CD4-positive, alpha-beta T cell treated with Interleukin-1 beta for 1 hour (primary cell): ENCODE results near the gene SFMBT1.

Experiments used
- DNase-seq, 2 donors: peaks; one replicate each; pipeline ENCODE4 v3.0.0-alpha.2; 2020 to 2022

The SFMBT1 gene

DNA sequence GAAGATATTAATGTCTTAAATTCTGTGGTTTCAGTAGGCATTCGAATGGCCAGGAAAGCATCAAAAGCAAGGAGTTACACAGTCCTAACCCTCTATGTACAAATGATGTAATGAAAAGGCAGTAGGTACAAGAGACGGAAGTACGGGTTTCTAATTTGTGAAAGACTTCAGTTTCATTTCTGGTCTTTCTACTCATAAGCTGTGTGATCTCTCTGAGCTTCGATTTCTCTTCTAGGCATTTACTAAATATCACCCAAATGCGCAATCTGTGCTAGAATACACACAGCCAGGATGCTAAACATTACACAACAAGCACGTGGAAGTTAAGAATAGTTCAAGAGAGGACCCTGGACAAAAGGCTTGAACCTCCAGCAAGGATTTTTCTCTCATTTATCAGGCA, 130.6 kb downstream of the SFMBT1 start:
- DNase-seq: no peak

DNA sequence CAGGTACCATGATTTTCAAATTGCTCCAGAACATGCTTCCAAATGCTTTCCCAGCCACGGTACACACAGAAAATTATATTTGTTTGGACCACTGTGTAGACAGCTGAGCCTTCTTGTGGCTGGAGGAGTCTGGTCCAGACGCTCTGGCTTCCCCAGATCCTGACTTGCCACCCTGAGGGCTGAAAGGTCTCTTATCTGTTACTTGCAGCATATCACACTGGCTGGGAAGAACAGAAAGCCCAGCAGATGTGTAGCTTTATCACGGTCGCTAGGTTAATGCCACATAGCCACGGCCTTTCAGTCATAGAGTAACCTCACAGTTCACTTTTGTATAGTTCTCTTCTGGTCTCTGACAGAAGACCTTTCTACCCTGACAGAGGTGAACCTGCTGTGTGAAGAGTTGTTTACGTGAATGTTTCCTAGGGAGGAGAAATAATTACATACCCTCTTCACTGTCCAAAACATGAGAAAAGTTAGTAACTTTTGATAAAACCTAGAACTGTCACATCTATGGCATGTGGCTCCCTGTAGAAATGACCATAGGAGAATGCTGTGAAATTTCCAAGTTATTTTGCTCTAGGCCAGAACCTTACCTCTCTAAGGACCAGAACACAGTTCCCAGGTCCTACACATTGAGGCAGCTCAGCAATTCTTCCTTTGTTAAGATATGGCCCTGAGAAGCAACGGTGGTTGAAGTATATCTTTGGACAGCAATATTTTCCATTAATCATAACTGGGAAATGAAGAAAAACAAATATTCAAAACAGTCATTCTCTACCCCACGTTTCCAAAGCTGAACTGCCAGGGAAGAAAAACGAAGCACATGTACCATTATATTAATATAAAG, 132.8 kb downstream of the SFMBT1 start:
- DNase-seq: no peak

DNA sequence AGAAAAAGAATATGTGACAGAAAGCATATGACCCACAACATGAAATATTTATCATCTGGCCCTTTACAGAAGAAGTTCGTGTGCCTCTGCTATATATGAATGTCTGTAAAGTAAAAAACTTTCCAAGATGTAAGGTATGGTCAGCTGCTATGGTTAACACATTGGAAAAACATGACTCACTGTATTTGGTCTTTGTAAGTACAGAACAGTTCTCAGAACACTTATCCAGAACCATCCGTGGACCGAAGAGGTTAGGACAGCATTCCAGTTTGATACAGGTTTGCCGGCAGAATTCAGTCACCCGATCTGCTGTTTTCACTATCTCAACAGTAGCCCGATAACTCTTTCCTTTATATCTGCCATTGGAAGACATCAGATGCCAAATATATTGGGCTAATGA, 135.1 kb downstream of the SFMBT1 start:
- DNase-seq: no peak

DNA sequence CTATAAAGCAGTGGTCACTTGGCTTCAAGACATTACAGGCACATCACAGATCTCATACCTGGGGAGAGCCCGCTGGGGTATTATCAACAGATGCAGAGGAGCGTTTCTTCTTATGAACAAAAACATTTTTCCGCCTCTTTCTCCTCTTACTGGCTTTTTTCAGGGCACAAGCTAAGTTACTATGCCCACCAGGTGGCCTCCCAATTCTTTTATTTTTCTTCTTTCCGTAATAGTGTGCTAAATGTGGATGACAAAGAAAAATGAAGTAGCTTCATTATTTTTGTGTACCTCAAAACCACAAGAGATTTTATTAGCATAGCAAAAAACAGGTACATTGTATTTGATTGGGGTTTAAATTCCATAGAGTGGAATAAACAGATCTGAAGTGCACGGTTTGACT, 138.4 kb downstream of the SFMBT1 start:
- DNase-seq: no peak

DNA sequence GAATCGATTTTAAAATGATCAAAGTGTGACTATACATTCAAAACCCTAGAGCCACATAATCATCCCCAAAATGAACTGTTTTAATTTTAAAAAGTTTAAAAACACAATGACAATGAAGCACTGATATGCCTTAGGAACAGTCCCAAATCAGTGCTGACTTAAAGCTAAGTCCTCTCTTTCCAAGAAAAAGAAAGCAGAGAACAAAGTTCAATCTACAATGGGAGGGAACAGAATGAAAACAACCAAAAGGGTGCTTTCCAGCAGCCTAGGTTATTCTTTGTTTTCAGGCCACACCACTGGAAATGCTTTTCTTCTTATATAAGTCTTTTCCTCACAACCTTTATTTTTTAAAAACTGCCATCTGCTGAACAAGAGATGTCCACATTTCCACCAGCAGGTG, 141.3 kb downstream of the SFMBT1 start:
- DNase-seq: no peak

DNA sequence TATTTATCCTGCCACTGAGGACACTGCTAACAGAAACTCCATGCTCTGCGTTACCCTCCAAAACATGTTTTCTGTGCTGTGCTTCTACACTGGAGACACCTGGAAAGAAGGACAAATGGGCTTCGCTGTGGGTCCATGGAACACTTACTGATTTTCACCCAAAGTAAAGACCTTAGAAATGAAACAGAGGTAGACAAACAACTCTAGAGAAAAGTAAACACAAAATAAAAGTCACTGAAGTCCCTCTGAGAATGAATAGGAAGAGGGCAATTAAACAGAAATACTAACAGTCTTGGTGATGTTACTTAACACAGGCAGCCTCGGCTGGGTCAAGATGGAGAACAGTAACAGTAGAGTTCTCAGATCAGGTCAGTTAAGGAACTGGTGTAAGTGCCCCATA, 141.9 kb downstream of the SFMBT1 start:
- no peak for DNase-seq

DNA sequence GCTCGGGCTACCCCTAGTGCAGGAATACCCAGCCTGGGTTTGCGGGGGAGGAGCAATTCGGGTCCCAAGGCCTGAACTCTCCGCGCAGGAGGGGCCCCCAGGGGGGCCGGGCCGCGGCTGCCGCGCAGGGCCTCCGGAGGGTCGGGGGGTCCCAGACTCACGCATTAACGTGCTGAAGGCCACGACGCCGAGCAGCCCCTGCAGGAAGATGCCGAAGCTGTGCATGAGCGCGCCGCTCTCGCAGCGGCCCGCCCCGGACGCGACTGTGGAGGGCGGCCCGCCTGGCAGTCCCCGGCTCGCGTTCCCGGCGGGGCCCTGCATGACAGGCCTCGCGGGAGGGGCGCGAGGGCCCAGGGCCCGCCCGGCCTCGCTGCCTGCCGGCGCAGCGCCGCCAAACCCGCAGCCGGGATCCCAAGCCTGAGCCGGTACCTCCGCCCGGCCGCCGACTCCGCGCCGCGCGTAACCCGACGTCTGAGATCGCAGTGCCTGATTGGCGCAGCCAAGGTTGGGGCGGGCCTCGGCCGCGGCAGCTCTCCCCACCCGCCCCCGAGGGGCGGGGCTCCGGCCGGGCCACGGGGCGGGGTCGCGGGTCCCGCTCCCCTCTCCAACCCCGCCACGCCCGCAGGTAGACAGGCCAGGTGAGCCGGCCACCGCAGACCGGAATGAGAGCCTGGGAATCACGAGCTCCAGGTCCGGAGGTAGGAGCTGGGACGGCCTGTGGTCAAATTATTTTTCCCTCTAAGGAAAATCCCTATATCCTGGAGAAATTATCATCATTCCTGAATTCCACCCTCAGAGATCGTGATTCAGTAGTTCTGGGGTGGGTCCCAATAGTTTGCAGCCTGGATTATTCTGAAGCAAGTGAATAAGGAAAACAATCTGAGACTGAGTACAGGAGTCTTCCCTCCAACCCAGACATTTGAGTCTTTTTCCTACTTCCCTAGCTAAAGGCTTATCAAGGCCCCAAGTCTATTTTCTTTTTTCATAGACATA, 148.4 kb downstream of the SFMBT1 start, which contains the start of gene STIMATE:
STIMATE (minus strand) TSS at position 419 of the 993 bp plus-strand sequence; CDS start at position 321, 98 bp downstream.
- peak; percentile 88 to 90 for DNase-seq

DNA sequence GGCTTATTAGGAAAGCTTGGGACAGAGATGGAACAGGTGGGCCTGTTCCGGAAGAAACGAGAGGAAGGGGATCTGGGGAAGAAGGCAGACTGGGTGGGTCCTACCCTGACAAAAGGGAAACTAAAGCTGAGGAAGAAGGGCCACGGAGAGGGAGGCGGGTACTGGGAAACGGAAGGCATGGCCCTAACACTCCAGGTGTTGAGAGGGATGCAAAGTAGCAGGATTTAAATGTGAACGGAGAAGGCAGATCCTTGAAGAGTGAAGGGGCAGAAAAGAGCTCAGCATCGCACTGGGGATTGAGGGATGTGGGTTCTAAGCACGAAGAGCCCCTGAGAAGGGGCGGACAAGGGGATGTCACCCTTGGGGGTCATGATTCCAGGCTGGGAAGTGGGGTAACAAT, 149.3 kb downstream of the SFMBT1 start:
- no peak for DNase-seq

DNA sequence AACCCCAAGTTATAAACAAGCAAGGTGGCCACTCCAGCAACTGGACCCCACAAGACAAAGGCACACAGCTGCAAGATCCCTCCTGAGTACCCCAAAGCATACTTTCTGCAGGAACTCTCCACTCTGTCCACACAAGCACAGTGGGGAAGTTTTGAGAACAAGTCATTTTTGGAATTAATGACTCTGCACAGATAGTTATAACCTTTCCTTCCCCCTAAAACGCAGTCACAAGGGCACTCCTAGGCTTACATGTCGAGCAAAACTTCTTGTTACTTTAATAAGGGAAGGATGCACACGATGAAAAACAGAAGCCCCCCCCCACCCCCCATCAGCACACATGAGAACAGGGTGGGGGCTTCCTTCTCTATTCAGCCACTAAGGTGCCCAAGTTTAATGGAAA, 149.7 kb downstream of the SFMBT1 start:
- no peak for DNase-seq

DNA sequence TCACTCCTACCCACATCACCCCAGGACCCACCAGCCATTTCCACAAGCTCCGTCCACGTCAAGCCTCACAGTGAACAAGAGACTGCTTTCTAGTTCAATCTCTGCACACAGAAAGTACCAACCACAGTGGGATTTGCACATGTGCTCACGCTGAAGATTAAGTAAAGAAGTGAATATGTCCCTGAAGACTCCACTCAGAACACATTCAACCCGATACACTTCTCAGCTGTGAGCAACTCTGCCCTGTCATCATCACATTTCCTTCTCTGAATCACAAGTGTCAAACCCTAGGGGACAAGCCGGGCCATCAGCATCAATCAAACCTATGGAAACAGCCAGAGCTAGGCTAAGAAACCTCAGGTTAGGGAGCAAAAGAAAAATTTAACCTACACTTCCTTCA, 150.5 kb downstream of the SFMBT1 start:
- no peak for DNase-seq

DNA sequence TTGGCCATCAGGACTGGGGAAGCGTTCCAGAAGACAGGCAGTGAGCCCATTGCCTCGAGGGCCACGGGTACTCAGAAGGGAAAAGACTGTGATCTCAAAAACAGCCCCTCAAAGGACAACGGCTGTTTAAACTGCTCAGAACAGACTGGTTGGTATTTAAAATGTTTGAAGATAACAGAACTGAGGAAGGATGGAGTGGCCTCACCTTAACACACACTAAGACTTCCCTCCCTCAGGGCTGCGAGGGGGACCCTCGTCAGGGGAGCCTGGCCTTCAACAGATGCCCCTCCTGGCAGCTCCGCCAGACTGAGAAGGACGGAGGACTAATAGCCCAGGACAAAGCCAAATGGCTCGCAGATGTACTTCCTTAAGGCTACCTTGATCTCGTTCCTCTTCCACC, 151.1 kb downstream of the SFMBT1 start:
- DNase-seq: no peak

DNA sequence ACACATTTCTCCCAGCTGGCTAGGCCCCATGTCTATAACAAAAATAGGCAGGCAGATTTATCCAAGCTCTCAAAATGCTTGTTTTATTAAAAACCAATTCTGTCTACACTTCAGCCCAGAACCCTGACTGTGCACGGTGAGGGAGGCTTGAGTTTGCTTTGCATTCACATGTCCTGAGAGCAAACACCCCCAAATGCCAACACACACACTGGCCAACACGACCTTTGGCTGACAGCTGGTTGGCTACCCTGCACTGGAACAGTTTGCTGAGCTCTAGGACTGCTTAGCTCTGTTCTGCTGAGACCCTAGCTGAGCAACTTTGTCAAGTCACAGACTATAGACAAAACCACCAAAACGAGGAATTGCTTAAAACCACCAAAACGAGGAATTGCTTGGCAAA, 152.2 kb downstream of the SFMBT1 start:
- no peak for DNase-seq

DNA sequence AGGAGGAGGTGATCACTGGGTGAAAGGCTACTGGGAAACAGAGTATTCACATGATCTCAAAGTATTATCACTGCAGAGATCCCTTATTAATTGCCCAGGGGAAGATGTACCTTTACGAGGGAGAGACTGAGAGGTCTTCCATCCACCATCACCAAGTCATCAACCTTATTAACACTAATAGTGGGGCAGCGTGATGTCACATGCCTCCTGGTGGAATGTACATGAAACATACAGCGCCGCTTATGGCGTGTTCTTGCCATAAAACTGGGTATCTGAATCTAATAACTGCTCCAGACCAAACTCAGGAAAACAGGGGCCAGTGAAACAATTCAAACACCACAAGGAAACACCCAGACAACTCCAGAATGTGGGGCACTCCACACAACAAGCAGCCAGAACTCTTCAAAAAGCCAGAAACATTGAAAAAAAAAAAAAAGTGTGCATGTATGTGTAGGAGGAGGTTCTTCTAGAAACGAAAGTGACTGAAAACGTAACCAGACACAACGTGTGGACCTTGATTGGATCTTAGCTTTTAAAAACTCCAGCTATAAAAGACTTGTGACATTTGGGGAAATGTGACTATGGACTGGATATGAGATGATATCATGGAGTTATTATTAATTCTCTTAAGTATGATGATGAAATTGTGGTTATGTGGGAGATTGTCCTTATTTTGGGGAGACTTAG, 153.1 kb downstream of the SFMBT1 start:
- DNase-seq: peak in 1 of 2 donors; percentile 56

DNA sequence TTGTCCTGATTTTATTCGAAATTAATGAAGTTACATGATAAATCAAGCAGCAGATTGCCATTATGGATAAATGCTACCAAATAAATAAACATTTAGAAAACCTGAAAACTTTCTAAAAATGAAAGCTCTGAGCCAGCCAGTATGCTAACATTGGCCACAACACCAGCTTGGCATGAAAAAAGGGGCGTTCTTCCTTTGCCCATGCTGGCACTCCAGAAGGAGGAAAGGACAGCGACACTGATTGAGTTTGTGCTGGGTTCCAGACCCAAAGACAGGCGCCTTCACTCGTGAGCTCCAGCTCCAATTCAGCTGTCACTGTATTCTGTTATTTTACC, 153.6 kb downstream of the SFMBT1 start:
- DNase-seq: no peak

DNA sequence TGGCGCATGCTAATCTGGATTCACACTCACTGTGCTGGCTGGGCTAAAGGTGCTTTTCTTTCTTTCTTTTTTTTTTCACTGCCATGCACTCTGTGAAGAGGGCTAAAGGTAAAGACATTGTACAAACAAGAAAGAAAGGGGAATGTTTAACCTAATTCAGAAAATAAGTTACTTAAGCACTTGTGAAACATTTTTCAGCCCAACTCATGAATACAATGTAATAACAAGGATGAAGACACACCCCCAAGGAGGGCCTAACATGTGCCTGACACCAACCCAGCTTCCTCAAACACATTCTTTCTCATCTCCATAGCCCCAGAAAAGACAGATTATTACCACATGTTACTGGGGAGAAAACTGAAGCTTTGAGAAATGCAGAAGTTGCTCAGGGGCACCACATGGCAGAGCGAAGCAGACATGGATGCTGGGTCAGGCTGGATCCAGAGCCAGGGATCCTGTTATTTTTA, 154.2 kb downstream of the SFMBT1 start:
- peak in 1 of 2 donors; percentile 39 for DNase-seq

DNA sequence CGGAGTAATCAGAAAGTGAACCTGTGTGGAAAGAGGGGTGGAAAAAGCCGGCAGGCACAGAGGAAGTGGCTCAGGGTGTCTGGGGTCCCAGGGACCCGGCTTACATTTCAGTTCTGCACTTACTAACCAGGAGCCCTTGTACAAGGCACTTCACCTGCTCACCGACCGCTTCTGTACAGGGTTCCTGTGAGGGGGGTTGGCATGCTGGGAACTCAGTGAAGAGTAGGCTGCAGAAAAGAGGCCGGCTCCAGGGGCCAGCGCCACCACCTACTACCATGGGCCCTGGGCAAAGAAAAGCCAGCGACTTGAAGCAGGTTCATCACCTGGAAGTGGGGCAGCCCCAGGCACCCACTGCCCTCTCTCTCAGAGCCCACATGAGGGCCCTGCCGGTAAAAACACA, 154.7 kb downstream of the SFMBT1 start:
- no peak for DNase-seq

DNA sequence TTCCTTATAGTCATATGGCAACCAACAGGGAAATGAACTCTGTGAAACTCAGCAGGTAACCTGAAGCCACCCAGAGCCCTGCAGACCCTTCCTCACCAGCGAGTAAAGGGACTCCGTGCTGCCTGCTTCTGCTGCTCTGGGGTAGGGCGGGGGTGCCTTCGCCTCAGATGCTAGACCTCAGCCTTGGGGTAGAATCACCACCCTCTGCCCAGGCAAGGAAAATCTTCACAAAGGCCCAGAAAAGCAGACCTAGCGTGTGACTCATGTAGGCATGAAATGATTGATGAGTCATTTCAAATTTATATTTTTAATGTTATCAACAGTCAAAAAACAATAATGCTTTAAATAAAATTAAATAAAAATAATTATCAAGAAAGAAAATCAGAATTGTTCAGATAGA, 155.1 kb downstream of the SFMBT1 start:
- DNase-seq: no peak

DNA sequence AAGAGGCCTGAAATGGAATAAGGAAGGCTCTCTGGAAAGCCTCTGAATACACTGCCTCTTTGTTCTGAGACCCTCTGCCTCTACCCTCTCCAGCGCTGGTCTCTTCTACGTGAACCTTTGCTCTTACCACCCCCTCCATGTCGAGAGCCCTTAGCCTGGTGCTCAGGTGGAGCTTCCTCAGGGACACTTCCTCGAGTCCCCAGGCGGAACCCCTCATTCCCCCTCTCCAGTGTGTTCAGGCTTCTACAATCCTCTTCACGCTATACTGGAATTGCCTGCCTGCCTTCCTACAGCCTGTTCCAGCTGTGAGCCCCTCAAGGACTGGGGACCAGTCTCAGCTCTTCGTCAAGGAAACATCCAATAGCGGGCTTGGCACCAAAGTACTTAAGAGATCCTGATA, 156.0 kb downstream of the SFMBT1 start:
- DNase-seq: no peak

DNA sequence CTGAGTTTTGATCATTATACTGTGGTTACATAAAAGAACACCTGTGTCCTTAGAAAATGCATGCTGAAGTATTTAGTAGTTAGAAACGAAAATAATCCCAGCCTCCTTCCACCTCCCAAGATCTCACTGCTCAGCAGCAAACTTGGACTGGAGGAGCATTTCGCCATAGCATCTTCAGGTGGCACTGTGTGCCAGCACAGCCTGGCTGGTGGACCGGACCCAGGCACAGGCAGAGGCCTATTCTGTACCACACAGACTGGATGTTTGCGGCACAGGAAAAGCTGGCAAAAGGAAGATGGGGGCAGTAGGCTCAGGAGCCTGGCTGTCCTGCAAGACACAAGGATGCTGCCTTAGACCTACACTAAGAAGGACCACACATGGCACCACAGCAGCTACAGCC, 158.7 kb downstream of the SFMBT1 start:
- DNase-seq: no peak

DNA sequence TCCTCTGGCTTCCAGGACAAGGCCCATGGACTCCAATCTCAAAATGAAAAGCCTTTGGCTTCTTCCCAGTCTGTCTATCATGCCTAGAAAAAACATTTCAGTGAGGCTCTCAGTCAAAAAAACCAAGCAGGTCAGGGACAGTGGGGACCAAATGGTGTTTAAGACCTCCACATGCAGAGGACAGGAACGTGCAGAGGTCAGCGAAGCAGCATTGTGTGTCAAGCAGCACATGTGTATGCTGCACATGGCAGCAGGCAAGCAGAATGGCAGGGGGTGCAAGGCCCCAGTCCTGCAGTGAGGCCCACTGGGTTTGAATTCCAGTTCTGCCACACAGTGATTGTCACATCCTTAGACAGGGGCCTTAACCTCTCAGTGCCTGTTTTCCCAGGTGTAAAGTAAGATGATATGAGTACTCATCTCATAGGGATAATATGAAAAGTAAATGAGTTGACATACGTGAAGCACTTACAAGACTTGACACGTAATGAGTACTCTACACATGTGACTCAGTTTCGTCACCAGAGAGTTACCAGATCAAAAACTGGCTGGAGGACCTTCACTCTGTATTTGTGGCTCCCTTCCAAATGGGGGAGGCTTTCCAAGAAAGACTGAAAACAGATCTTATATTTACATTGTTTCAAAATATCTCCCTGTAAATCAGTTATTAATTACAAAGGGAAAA, 159.7 kb downstream of the SFMBT1 start:
- DNase-seq: no peak

DNA sequence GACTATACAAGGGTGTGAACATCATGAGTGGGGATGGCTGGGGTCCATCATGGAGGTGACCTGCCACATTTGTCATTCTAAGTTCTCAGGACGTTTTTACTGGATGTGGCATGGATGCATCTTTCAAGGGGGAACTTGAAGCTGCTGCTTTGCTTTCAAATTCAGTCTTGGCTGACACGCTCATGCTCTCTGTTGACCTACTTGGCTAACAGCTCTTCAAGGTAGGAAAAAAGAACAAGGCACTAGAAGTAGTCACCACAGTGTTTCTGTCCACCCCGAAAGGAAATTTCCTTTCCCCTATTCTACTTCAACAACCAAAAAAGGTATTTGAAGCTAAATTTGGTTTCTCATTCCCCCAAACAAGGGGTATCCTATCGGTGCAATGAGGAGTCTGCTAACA, 163.5 kb downstream of the SFMBT1 start:
- no peak for DNase-seq

DNA sequence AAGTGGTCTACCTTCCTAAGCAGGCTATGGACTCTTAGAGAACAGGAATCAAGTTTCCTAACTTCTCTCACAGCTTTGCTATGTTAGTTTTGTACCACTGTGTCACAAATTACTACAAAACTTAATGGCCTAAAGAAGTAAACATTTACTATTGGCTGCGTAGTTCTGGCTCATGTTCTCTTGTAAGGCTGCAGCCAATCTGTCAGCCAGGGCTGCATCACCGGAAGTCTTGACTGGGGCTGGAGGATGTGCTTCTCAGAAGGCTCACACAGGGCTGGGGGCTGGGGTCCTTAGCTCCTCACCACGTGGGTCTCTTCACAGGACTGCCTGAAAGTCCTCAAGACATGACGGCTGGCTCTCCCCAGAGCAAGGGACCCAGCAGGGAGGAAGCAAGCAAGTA, 164.0 kb downstream of the SFMBT1 start:
- DNase-seq: no peak

DNA sequence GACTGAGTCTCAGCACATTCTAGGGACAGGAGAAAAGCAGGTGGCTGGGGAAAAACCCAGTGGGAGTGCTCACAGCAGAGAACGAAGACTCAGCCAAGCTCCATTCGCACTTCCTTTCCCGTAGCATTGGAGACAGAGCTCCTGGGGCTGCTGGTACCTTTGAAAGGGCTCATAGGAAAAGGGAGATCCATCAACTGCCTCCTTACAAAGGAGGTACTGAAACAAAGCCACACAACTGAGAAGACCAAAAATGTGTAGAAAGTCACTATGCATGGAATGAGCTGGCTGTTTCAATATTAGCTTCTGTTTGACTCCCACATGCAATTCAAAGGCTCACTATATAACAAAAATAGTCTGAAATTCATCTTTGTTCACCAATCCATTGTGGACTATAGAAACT, 165.4 kb downstream of the SFMBT1 start:
- DNase-seq: no peak
